HG02981 (cell line): Measurements from ENCODE around the gene STAG3.
"Not testable (repeated sequence)": the region's sequence is repeated elsewhere in the genome, so short reads cannot be mapped to it uniquely, and the experiment has no call there.

Source experiments
- ATAC-seq: cut with Tn5 transposase; IDR thresholded peaks from one replicate; pipeline ENCODE4 v1.9.1; 2021; ENCODE audit warnings: mild to moderate bottlenecking, moderate library complexity; ENCODE audit not compliant: unreplicated experiment

STAG3 gene

DNA sequence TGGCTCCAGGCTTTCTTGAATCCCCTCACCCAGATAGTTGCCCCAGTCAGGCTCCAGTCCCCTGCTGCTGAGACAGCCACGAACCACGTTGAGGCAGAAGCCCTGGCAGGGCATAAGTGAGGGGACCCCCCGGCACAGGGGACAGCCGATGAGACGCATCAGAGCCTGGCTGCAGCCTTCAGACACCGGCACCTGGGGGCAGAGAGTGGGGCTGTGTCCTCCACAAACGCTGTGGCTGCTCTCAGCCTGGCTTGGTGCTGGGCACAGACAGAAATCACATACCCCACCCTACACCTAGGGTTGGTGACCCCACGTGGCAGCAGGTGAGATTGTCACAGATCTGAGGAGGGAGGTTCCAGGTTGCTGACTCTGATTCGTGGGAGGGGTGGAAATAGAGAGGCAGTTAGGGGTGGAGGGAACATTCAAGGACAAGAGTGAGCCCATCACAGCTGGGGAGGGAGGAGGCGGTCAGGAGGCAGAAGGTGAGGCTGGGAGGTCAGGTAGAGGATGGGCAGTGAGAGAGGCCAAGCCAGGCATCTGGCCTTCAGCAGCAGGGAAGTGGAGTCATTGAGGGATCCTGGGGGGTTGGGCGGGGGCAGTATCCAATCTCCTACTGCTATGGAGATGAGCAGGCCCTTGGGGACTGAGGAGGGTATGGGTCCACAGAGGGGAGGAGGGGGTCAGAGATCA, 3.8 kb upstream of the STAG3 start:
- ATAC-seq, result no peak

DNA sequence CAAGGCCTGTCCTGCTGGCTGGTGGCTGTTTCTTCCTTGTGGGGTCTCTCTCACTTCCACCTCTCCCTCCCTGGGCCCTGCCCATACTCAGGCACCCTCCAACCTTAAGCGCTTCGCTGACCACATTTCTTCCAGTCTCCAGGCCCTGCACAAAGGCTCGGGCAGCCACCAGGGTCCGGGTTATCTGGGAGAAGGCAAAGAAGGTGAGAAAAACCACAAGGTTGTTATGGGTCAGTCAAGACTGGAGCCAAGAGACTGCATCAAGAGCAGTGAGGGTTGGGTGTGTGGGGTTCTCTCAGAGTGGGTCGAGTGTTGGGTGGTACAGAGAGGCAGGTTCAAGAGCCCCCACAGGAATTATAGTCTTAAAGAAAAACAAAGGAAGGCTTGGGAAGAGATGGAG, 3.1 kb upstream of the STAG3 start:
- ATAC-seq, result no peak

DNA sequence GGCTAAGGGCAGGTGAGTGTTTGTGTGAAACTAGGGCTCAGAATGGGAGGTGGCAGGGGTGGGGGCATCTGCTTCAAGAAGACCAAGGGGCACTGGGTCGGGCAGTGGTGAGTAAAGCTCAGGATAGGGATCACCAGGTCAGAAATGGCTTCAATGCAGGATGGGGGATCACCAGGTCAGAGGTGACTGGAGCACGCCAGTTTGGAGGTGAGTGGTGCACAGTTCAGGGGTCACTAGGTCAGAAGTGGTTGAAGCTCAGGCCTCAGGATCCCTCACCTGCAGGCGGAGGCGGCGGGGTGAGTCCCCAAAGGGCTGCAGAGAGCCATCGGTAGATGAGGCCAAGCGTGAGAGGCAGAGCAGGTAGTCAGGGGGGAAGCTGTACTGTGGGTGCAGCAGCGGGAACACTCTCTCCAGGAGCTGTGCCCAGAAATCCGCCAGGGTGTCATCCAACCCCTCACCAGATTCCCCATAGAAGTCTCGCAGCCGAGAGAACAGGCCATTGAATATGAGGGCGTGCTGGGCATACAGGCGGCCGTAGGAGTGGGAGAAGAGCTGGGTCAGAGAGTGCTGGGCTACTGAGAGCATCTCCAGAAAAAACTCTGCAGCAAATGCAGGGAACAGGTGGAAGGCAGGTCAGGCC, 2.3 kb upstream of the STAG3 start:
- ATAC-seq, result no peak

DNA sequence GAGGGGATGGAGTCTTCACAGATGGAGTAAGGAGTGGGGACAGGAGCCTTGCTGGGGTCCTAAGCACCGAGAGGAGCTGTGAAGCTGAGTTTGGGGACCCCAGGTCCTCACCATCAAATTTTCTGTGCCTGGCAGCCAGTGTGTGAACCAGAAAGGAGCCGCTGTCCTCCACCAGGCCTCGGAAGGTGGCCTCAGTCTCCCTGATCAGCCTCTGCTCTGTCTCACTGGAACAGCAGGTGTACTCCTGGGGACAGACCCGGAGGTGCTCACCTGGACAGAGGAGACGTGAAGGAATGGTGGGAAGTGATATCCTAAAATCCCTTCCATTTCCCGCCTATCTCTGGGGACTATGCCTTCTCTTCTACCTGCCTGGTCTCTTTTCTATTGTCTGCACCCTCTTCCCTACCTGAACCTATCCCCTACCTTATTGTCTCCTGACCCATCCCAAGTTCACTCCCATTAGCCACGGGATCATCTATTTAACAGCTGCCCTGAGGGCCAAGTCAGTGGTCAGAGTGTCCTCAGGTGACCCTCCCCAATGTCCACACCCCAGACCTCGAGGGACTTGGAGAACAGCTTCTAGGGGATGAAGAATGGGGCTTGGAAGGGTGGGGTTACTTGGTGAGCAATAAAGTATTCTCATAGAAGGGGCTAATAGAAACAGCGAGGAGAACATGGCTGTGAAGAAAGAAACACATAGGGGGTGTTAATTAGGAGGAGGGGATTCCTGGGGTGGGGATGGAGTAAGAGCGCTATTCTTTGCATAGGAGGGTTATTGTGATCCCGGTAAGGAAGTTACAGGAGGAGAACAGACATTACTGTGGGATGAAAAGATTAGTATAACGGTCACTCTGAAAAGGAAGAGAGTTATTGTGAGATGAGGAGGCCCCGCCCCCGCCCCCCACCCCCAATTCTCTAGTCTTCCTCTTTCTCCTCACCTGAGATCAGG, 1.3 kb upstream of the STAG3 start:
- ATAC-seq, result no peak

DNA sequence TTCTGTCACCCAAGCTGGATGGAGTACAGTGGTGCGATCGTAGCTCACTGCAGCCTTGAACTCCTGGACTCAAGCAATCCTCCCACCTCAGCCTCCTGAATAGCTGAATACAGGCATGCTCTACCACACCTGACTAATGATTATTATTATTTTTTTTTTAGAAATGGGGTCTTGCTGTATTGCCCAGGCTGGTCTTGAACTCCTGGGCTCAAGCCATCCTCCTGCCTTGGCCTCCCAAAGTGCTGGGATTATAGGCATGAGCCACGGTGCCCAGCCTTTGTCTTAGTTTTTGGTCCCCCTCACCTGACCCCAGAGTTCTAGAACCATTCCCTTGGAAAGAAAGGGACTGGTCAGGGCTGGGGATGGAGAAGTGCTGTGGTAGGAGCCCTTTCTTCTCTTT, 2.4 kb downstream of the STAG3 start:
- ATAC-seq, result not testable (repeated sequence)

DNA sequence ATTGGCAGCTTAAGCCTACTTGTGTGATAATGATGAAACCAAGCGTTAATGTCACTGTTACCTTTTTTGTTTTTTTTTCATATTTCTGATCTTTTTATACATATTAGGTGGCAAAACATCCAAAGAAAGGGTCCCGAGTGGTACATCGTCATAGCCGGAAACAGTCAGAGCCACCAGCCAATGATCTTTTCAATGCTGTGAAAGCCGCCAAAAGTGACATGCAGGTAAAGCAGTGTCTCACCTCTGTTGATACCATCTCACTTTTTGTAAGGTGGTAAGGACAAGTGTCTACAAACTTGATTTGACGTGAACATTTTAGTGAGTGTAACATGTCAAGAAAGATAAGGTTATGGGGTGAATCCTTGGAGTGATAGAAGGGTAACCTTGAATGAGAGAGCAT, 4.9 kb downstream of the STAG3 start:
- ATAC-seq, result not testable (repeated sequence)

DNA sequence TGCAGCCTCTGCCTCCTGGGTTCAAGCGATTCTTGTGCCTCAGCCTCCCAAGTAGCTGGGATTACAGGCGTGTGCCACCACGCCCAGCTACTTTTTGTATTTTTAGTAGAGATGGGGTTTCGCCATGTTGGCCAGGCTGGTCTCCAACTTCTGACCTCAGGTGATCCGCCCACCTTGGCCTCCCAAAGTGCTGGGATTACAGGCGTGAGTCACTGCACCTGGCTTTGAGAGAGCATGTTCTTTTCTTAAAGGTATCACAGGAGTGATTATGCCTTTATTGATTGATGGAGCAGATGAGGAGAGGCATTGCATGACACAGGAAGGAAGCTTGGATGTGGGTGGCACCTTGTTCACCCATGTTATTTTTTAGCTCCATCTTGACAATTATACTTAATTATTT, 5.4 kb downstream of the STAG3 start:
- ATAC-seq, result not testable (repeated sequence)

DNA sequence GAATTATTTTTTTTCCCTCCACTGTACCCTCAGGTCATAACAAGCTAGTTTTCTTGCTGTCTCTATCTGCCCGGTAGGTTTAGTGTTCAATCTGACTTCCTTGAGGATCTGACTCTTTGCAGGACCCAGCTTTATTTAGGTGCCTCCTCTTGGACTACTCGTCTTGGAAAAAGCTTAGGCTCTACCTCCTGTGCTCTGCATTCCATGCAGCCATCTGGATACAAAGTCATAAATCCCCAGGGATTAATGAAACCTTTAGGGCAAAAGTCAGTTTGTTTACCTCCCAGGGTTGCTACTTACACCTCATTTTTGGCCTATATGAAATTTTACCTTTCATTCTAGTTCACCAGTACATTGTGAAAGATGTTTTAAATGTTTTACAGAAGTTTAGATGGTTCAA, 8.0 kb downstream of the STAG3 start:
- ATAC-seq, result no peak

DNA sequence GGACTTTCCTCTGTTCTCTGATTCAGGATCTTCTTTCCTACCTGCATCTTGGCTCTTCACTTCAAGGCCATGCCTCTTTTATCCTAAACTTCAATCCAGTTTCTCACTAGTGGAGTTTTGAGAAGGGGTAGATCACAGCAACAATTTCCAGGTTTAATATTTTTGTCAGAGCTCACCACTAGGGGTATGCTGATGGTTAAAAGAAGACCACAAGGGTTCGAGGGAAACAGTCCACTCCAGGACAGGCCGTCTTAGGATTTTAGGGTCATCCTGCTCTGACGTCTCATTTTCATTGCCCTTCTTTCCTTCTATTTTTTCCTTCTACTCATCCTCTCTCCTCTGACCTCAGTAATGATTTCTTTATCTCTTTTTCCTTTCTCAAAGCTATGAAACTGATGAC, 11.3 kb downstream of the STAG3 start:
- ATAC-seq, result no peak

DNA sequence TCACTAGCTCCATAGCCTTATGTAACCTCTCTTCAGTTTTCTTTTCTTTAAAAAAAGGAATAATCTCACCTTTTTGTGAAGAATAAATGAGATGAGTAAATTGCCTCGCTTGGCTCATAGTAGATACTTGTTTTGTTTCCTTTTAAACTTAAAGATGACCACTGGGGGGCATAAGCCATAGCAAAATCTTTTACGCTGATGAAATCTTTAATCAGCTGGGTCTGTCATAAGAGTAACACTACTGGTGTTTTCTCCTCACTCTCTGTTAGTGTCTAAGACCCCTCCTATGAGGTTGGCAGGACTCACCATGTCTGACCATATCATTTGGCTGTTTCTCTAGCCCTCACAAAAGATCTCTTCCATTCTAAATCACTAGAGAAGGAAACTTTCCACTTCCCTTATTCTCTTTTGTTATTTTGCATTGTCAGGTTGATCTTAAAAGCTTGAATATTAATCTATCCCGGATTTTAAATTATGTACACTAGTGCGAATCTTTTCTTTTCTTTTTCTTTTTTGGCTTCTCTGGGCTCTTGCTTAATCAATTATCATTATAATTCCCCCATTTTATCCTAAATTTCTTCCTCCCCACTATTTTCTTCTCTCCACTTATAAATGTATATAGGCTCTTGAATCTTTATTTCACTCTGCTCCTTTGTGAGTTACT, 12.5 kb downstream of the STAG3 start:
- no peak for ATAC-seq

DNA sequence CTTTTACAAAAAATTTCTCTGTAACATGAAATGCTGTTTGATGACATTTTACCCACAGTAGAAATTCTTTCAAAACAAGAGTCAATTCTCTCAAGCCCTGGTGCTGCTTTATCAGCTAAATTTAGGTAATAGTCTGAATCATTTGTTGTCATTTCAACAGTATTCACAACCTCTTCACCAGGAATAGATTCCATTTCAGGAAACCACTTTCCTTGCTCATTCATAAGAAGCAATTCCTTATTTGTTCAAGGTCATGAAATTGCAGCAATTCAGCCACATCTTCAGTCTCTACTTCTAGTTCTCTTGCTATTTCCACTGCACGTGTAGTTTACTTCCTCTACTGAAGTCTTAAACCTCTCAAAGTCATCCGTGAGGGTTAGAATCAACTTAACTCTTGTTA, 14.1 kb downstream of the STAG3 start:
- ATAC-seq, result no peak

DNA sequence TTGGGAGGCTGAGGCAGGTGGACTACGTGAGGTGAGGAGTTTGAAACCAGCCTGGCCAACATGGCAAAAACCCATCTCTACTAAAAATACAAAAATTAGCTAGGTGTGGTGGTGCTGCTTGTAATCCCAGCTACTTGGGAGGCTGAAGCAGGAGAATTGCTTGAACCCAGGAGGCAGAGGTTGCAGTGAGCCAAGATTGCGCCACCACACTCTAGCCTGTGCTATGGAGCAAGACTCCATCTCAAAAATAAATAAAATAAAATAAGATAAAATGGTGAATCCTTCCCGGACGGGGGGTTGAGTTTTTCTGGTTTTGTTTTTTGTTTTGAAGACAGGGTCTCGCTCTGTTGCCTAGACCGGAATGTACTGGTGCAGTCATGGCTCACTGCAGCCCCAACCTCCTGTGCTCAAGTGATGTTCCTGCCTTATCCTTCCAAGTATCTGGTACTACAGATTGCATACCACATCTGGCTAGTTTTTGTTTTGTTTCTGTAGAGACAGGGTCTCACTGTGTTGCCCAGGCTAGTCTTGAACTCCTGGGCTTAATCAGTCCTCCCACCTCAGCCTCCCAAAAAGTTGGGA, 14.7 kb downstream of the STAG3 start:
- not testable (repeated sequence) for ATAC-seq

DNA sequence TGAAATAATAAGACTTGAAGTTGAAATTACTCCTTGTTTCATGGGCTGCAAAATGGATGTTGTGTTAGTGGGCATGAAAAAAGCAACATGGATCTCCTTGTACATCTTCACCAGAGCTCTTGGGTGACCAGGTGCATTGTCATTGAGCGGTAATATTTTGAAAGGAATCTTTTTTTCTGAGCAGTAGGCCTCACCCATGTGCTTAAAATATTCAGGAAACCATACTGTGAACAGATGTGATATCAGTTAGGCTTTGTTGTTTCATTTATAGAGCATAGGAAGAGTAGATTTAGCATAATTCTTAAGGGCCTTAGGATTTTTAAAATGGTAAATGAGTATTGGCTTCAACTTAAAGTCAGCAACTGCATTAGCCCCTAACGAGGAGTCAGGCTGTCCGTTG, 15.3 kb downstream of the STAG3 start:
- no peak for ATAC-seq

DNA sequence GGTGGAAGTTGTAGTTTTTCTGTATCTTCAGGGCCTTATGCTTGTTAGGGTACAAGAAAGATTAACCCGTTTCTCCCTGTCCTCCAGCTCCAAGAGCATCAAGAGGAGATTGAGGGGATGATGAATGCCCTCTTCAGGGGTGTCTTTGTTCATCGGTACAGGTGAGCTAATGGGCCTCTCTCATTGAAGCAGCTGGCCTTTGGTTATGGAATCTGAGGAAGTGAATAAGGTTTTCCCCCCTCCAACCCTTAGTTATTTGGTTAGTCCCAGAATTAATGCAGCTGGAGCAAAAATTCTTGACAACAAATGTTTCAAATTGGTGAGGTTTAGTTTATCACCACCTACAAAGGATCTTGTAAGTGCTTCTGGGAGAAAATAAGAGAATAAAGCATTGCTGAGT, 17.5 kb downstream of the STAG3 start:
- no peak for ATAC-seq

DNA sequence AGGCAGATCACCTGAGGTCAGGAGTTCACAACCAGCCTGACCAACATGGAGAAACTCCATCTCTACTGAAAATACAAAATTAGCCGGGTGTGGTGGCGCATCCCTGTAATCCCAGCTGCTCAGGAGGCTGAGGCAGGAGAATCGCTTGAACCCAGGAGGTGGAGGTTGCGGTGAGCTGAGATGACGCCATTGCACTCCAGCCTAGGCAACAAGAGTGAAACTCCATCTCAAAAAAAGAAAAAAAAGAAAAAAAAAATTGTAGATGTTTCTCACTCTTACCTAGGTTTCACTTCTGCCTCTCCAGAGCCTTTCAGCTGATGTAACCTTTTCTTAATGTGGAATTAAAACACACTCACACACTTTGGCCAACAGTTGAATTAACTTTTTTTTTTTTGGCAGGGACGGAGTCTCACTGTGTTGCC, 18.2 kb downstream of the STAG3 start:
- ATAC-seq, result not testable (repeated sequence)

DNA sequence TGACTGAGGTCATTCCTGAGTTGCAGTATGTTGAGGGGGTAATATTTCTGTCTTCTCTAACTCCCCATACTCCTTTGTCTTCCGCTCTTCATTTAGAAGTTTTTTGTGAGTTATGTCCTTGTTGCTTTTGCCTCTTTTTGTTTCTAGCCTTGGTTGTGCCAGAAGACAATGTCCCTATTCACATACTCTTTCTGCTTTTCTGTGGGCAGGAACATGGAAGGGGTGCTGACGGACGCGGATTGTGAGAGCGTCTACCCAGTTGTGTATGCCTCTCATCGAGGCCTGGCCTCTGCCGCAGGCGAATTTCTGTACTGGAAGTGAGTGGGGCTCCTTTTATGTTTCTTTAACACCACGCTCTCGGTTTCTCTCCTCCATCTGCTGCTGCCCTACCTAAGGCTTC, 20.5 kb downstream of the STAG3 start:
- ATAC-seq, result no peak

DNA sequence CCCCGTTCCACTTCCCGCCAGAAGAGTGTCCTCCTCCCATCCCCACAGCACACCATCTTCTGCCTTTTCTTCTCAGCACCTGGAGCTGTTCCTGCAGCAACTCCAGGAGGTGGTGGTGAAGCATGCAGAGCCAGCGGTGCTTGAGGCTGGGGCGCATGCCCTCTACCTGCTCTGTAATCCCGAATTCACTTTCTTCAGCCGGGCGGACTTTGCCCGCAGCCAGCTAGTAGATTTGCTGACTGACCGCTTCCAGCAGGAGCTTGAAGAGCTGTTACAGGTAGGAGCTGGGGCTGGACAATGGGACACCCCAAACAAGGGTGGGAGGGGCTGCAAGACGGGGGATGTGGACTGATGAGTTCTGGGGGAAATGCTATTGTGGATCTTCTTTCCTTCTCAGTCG, 23.0 kb downstream of the STAG3 start:
- no peak for ATAC-seq

DNA sequence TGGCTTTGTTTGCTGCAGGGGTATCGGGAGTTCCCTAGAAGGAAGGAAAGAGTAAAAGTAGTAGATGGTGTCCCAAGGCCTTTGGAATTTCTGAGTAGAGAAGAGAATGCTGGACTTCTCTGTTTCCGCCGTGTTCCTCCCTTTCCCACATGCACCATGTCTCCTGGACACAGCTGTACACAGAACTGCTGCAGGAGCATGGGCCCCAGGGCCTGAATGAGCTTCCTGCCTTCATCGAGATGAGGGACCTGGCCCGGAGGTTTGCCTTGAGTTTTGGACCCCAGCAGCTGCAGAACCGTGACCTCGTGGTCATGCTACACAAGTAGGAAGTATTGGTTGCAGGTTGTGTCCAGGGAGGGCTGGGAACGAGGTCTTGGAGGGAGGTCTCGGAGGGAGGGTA, 26.7 kb downstream of the STAG3 start:
- ATAC-seq, result no peak

DNA sequence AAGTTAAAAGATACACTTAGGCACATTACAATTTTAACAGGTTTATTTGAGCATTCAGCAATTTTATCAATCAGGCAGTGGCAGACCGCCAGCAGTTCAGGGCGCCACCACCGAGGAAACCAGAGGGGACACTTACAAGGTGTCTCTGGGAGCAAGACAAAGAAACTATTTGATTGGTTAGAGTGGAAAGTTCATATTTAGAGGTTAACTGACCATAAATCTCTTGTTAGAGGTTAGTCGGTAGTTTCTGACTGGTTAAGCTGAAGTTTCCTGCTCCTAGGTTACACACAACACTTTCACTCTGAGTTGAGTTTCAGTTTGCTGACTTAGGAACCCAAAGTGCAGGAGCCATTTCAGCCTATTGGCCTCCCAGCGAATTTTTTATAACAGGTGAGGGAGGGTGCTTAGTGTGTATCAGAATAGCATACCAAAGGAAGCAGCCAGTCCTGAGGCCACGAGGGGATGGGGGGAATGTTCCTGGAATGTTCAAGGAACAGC, 31.2 kb downstream of the STAG3 start:
- peak; percentile 69 for ATAC-seq

DNA sequence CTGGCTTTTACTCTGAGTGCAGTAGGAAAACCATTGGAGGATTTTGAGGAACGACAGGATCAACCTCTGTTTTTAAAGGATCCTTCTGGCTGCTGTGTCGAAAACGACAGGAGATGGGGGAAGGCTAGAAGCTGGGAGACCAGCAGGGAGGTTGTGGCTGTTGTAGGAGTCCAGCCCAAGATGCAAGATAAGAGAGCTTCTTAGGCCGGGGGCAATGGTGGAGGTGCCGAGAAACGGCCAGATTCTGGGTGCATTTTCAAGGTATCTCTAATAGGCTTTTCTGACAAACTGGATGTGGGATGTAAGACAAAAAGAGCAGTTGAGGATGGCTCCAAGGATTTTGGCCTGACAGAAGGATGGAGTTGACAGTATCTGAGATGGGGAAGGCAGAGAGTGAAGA, 31.8 kb downstream of the STAG3 start:
- no peak for ATAC-seq

DNA sequence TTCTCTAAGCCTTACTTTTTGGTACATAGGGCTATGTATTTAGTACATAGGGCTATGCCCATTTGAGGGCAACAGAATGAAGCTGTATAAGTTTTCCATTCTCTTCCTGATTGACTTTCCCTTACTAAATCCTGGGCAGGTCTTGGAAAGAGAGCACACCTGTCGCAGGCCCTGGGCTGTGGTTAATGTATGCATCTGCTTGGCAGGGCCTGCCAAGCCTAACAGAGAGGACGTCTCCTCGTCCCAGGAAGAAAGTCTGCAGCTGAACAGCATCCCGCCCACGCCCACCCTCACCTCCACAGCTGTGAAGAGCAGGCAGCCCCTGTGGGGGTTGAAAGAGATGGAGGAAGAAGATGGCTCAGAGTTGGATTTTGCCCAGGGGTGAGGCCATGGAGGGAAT, 33.1 kb downstream of the STAG3 start:
- ATAC-seq, result no peak
